ENCODE measurements around the gene CCDC78. TPM values are rescaled to one million over a fixed set of nuclear protein-coding genes. Genes with fewer than 3 reads are reported as not detected.
A peak's percentile ranks its signal among the peaks of the same experiment; 100 is the strongest.

The CCDC78 gene
- total and polyA plus RNA-seq, 2 of the 4 experiments (the other 2 are of a cell fraction), result 0.54 to 4.6 TPM

GRCh38 chr16:705431-706188 is 20.6 kb downstream of the CCDC78 start, which contains the start of gene FBXL16 (continued):
- no peak for TF ChIP-seq RFX5 (IDR thresholded peaks at IDR 0.05; ENCODE audit: low read depth, low read length)

GRCh38 chr16:704552-705380 is 21.5 kb downstream of the CCDC78 start:
- H3K23ac ChIP-seq (ENCODE audit: low read depth, low read length), result no peak overlapping the region
- H3K36me3 ChIP-seq (ENCODE audit: control insufficient read depth, insufficient read depth, low read length), result no peaks in the 10 kb centered on the region
- H3K56ac ChIP-seq (ENCODE audit: extremely low read depth, insufficient read depth, low read length), result no peak overlapping the region
- dilution Hi-C loops (cut with HindIII; ENCODE audit: low sequenced_read_pairs, unreplicated experiment) (no loop called here), intact Hi-C loops (cut with micrococcal nuclease) (no loop called here), in situ Hi-C loops (cut with MboI; ENCODE audit: low sequenced_read_pairs) (loop anchor here (25.0 kb wide), 1 partner anchor 358 kb away; the partner anchor contains the start of gene SSTR5)
- ChIA-PET POLR2A (ENCODE audit: unreplicated experiment) (no interaction called here), CTCF (no interaction called here)
- no peak overlapping the region for H3K27ac ChIP-seq (ENCODE audit: insufficient read depth, low read length)
- H4K8ac ChIP-seq (ENCODE audit: low read depth in 2 of 2, low read length in 2 of 2), result no peak overlapping the region
- no peak overlapping the region for H3K14ac ChIP-seq (replicated peaks; ENCODE audit: low read depth, low read length)
- no peak overlapping the region for H2BK120ac ChIP-seq (ENCODE audit: low read depth, low read length)
- 6% methylated on average over 18 of the region's 50 CpGs; no CpG with 5 or more reads in 1 of the 2 experiments for WGBS, 2 experiments (ENCODE audit: extremely low coverage in 2 of 2, insufficient read length in 1 of 2)
- no peak overlapping the region for H4K91ac ChIP-seq (ENCODE audit: insufficient read depth, low read depth, low read length)
- H3K9ac ChIP-seq (ENCODE audit: low read depth, low read length), result no peak overlapping the region
- DNase-seq, result no peak
- no peak overlapping the region for H2AFZ ChIP-seq (replicated peaks; ENCODE audit: low read length, poor library complexity)
- TF ChIP-seq ELK1 (IDR thresholded peaks at IDR 0.05; ENCODE audit: borderline replicate concordance, low read depth, low read length) (no peak), MXI1 (IDR thresholded peaks at IDR 0.05; ENCODE audit: borderline replicate concordance, low read depth, low read length) (no peak), CTCF (conservative IDR thresholded peaks at IDR 0.05; ENCODE audit: low read depth, low read length) (no peak)
- H4K20me1 ChIP-seq (ENCODE audit: insufficient read depth, low read length), result peaks cover 18% of the 10 kb centered on the region
- no peak for ATAC-seq (ENCODE audit: low read depth)
- no peak overlapping the region for H2BK5ac ChIP-seq (ENCODE audit: low read depth, low read length, poor library complexity, severe bottlenecking)
- no peak overlapping the region for H2AK5ac ChIP-seq (ENCODE audit: low read depth, low read length)
- H3K4me2 ChIP-seq (ENCODE audit: low read depth, low read length), result no peak overlapping the region
- no peak overlapping the region for H2BK20ac ChIP-seq (ENCODE audit: low read depth, low read length)
- no peak overlapping the region for H3K4me3 ChIP-seq (ENCODE audit: insufficient read depth, low read depth, low read length)
- no peaks in the 10 kb centered on the region for H3K9me3 ChIP-seq (ENCODE audit: control insufficient read depth, insufficient read depth, low read length)
- H4K5ac ChIP-seq (ENCODE audit: low read depth, low read length), result no peak overlapping the region
- peaks cover 1% of the 10 kb centered on the region; the same call in 1 of the 2 replicates for H3K4me1 ChIP-seq (ENCODE audit: control insufficient read depth, insufficient read depth, low read length)
- H2BK15ac ChIP-seq (ENCODE audit: low read depth, low read length), result no peak overlapping the region
- H3K18ac ChIP-seq (ENCODE audit: low read depth, low read length), result no peak overlapping the region
- no peaks in the 10 kb centered on the region for H3K79me1 ChIP-seq (ENCODE audit: low read depth in 1 of 2, low read length in 2 of 2)
- H3K4ac ChIP-seq (ENCODE audit: low read depth, low read length), result no peak overlapping the region
- no peaks in the 10 kb centered on the region for H3K9me1 ChIP-seq (ENCODE audit: insufficient read depth, low read length)
- BruUV-seq (replicated peaks), result no TSS peak
- peaks cover 71% of the 10 kb centered on the region for H3K27me3 ChIP-seq (ENCODE audit: control insufficient read depth, insufficient read depth, low read length)
- H2AK9ac ChIP-seq (replicated peaks; ENCODE audit: low read depth, low read length, poor library complexity), result peak overlapping the region; percentile 24

All from IMR-90 (cell line).